ENCODE data around the gene ZNF593.

Gene ZNF593

GRCh38 chr1:26171084-26172072 lies 1.7 kb downstream of the ZNF593 start, which contains the start of gene ZNF593OS:
Gene ZNF593OS, minus strand, starts transcription at chr1:26171832. Its CDS starts 171 bp downstream, at chr1:26171661.
- DNase-seq: no peak

- DNase-seq: no peak
Observed at GRCh38 chr1:26175346-26175745, 5.6 kb downstream of the ZNF593 start.

GRCh38 chr1:26177182-26177684 lies 7.5 kb downstream of the ZNF593 start, which contains the start of gene CNKSR1:
Gene CNKSR1, plus strand, starts transcription at chr1:26177491. Its CDS starts 57 bp downstream, at chr1:26177548.
- DNase-seq: no peak

- DNase-seq: no peak
Observed at GRCh38 chr1:26180010-26180506, 10.3 kb downstream of the ZNF593 start.

- DNase-seq: no peak
Observed at GRCh38 chr1:26181586-26182382, 12.1 kb downstream of the ZNF593 start.

GRCh38 chr1:26182383-26182696 lies 12.6 kb downstream of the ZNF593 start:
- no peak for DNase-seq

- DNase-seq: no peak
Observed at GRCh38 chr1:26184086-26184485, 14.4 kb downstream of the ZNF593 start.

- no peak for DNase-seq
Observed at GRCh38 chr1:26184883-26185282, 15.2 kb downstream of the ZNF593 start.

GRCh38 chr1:26187882-26188281 lies 18.2 kb downstream of the ZNF593 start:
- DNase-seq: no peak

GRCh38 chr1:26188477-26188876 lies 18.8 kb downstream of the ZNF593 start:
- no peak for DNase-seq

- DNase-seq: no peak
Observed at GRCh38 chr1:26189331-26189730, 19.6 kb downstream of the ZNF593 start.

- no peak for DNase-seq
Observed at GRCh38 chr1:26189751-26190275, 20.1 kb downstream of the ZNF593 start.

- DNase-seq: no peak
Observed at GRCh38 chr1:26190373-26190987, 20.8 kb downstream of the ZNF593 start, which contains the start of gene CATSPER4. Gene CATSPER4, plus strand, starts transcription at chr1:26190602. Its CDS starts 26 bp downstream, at chr1:26190628.

GRCh38 chr1:26191739-26192138 lies 22.0 kb downstream of the ZNF593 start:
- DNase-seq: no peak

- DNase-seq: no peak
Observed at GRCh38 chr1:26195805-26196204, 26.1 kb downstream of the ZNF593 start.

- no peak for DNase-seq
Observed at GRCh38 chr1:26197301-26197700, 27.6 kb downstream of the ZNF593 start.

- DNase-seq: no peak
Observed at GRCh38 chr1:26197813-26198212, 28.1 kb downstream of the ZNF593 start.

- DNase-seq: no peak
Observed at GRCh38 chr1:26200413-26200812, 30.7 kb downstream of the ZNF593 start.

GRCh38 chr1:26203642-26204318 lies 34.1 kb downstream of the ZNF593 start:
- DNase-seq: no peak

- DNase-seq: no peak
Observed at GRCh38 chr1:26210147-26210870, 40.6 kb downstream of the ZNF593 start.

GRCh38 chr1:26212726-26213125 lies 43.0 kb downstream of the ZNF593 start:
- DNase-seq: no peak

All from inflammatory macrophage treated with lipopolysaccharide for 4 hours (primary cell).